ENCODE measurements around the gene C3orf38.
"Not testable (repeated sequence)": the region's sequence is repeated elsewhere in the genome, so short reads cannot be mapped to it uniquely, and the experiment has no call there.

The C3orf38 gene

DNA sequence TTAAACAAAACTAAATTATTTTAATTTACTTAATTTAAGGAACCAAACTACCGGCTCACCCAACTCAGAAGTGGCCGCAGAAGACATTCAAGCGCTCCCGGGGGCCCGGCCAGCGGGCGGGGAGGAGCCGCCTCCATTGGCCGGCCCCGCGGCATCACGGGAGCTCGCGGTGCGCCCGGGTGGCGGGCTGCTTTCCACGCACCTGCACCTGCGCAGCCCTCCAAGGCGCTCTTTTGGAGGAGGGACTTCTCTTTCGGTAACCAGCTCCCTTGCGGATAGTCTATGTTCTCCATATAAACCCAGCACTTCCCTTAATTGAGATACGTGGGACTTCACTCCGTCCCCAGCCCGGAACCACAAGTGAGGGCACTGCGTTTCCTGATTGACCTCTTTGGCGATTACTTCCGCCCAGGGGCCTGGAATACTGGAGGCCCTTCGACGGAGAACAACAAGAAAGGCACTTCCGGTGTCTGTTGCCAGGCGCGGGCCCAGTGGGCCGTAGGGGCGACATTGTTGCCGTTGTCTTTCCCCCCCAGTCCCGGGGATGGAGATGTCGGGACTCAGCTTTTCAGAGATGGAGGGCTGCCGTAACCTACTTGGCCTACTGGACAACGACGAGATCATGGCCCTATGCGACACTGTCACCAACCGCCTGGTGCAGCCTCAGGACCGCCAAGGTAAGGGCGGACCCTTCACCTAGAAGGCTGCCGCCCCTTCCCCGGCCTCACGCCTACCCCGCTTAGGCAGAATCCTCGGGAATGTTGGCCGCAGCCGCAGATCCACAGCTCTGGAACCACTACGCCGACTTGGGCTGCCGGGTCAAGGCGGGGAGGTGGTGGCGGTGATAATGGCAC lies at the start of gene C3orf38:
TSS of gene C3orf38 (plus strand) at position 451 of the 854 bp plus-strand sequence. CDS start at position 545, 94 bp downstream.
- Histone ChIP-seq H3K36me3 (ENCODE audit: insufficient read depth, low read length) (peaks cover 4% of the 10 kb centered on the region), H3K9me3 (ENCODE audit: control insufficient read depth, insufficient read depth, low read length) (no peaks in the 10 kb centered on the region), H3K4me1 (ENCODE audit: insufficient read depth, low read length) (no peaks in the 10 kb centered on the region), H3K9ac (ENCODE audit: low read depth, low read length) (peak within 1 kb of the TSS; percentile 70)

DNA sequence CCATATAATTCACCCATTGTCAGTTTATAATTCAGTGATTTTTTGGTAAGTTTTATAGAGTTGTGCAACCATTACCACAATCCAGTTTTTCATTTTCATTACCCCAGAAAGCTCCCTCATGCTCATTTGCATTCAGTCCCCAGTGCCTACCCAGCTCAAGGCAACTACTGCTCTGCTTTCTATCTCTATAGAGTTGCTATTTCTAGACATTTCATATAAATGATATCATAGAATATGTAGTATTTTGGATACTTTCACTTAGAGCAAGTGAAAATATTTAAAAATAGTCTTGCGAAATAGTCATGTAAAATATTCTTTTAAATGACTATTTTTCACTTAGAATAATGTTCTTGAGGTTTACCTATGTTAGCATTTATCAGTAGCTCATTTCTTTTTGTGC lies 48.6 kb upstream of the C3orf38 start:
- no peak overlapping the region for H3K9ac ChIP-seq (ENCODE audit: low read depth, low read length)
- no peaks in the 10 kb centered on the region for H3K36me3 ChIP-seq (ENCODE audit: insufficient read depth, low read length)

DNA sequence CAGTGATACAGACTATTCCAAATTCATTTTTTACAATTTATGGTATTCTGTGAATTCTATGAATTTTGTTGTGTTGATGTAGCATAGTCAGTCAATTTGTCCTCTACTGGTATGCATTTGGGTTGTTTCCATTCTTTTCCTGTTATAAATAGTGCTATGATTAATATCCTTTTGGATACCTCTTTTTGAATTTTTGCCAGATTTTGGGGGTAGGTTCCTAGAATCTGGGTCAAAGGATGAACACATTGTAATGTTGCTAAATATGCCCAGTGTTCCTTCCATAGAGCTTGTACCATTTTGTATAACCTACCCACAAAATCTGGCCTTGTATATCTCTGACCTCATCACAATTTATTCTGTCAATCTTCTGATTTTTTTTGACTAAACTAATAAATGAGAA lies 44.4 kb upstream of the C3orf38 start:
- Histone ChIP-seq H3K9me3 (ENCODE audit: control insufficient read depth, insufficient read depth, low read length) (no peaks in the 10 kb centered on the region), H3K36me3 (ENCODE audit: insufficient read depth, low read length) (no peaks in the 10 kb centered on the region), H3K4me1 (ENCODE audit: insufficient read depth, low read length) (no peaks in the 10 kb centered on the region), H3K9ac (ENCODE audit: low read depth, low read length) (no peak overlapping the region)

More for the DNA sequence above, 48.6 kb upstream of the C3orf38 start:
- Histone ChIP-seq H3K9me3 (ENCODE audit: control insufficient read depth, insufficient read depth, low read length) (no peaks in the 10 kb centered on the region), H3K4me1 (ENCODE audit: insufficient read depth, low read length) (no peaks in the 10 kb centered on the region)

DNA sequence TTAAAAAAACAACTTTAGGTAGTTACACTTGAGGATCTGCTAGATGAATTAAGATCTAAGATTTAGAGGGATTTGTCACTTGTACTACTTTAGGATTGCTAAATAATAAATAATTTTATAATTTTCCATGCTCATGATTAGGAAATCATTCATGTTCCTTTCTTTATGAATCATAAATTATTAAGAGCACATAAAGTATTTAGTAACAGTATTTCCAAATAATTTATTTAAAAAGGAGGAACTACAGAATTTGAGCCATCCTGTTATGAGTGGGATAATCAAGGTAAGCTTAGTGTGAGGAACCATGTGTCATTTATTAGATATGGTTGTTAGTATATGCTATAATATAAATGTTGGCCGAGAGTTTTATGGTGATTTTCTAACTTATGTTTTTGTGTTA lies 37.5 kb upstream of the C3orf38 start:
- no peak overlapping the region for H3K9ac ChIP-seq (ENCODE audit: low read depth, low read length)
- H3K36me3 ChIP-seq (ENCODE audit: insufficient read depth, low read length) = no peaks in the 10 kb centered on the region
- peaks cover 4% of the 10 kb centered on the region; the same call in 1 of the 2 replicates for H3K4me1 ChIP-seq (ENCODE audit: insufficient read depth, low read length)

DNA sequence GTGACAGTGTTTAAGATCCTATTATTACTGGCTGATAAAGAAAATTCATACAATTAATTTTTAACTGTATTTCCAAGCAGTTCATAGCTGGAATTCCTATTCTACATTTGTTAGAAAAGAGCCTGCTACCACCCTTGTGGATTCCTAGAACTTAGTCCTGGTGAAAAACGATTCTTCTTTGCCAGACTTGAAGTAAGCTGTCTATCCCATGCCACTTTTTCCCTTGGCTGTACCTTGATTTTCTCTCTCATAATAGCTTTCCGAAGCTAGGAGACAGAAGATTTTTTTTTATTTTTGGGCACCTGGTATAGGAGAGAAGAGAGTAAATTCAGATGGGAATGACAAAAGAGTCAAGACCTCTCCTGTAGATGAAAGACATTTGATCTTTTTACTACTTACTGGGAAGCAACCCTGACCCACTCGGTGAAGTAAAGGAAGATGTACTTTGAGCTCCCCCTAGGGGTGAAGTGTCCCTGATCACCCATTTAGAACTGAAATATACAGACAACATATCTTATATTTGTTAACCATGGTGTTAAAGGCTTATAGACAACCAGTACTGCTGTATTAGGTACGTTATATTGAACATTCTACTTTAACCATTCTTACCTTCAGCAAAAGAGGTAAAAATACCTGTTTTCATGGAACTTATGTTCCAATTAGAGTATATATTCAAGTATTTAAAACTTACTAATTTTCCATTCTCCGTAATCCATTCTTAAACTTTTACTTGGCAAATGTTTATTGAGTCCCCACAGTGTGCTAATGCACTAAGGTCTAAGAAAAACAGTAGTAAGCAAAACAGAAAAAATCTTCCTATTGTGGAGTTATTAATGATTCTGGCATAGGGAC lies 36.2 kb upstream of the C3orf38 start:
- H3K36me3 ChIP-seq (ENCODE audit: insufficient read depth, low read length) = no peaks in the 10 kb centered on the region
- H3K9me3 ChIP-seq (ENCODE audit: control insufficient read depth, insufficient read depth, low read length) = no peaks in the 10 kb centered on the region
- peaks cover 4% of the 10 kb centered on the region; the same call in 1 of the 2 replicates for H3K4me1 ChIP-seq (ENCODE audit: insufficient read depth, low read length)
- H3K9ac ChIP-seq (ENCODE audit: low read depth, low read length) = no peak overlapping the region

More for the DNA sequence above, 37.5 kb upstream of the C3orf38 start:
- H3K9me3 ChIP-seq (ENCODE audit: control insufficient read depth, insufficient read depth, low read length) = no peaks in the 10 kb centered on the region

- Histone ChIP-seq H3K9ac (ENCODE audit: low read depth, low read length) (no peak overlapping the region), H3K36me3 (ENCODE audit: insufficient read depth, low read length) (no peaks in the 10 kb centered on the region), H3K9me3 (ENCODE audit: control insufficient read depth, insufficient read depth, low read length) (no peaks in the 10 kb centered on the region), H3K4me1 (ENCODE audit: insufficient read depth, low read length) (peaks cover 4% of the 10 kb centered on the region; the same call in 1 of the 2 replicates)
Measured at GRCh38 chr3:88114878-88115549, 34.7 kb upstream of the C3orf38 start.

- no peaks in the 10 kb centered on the region for H3K9me3 ChIP-seq (ENCODE audit: control insufficient read depth, insufficient read depth, low read length)
- H3K36me3 ChIP-seq (ENCODE audit: insufficient read depth, low read length) = no peaks in the 10 kb centered on the region
- no peak overlapping the region for H3K9ac ChIP-seq (ENCODE audit: low read depth, low read length)
- H3K4me1 ChIP-seq (ENCODE audit: insufficient read depth, low read length) = peaks cover 4% of the 10 kb centered on the region; the same call in 1 of the 2 replicates
Measured at GRCh38 chr3:88117683-88118082, 32.1 kb upstream of the C3orf38 start.

- H3K9ac ChIP-seq (ENCODE audit: low read depth, low read length) = not testable (repeated sequence)
Measured at GRCh38 chr3:88118603-88119002, 31.2 kb upstream of the C3orf38 start.

DNA sequence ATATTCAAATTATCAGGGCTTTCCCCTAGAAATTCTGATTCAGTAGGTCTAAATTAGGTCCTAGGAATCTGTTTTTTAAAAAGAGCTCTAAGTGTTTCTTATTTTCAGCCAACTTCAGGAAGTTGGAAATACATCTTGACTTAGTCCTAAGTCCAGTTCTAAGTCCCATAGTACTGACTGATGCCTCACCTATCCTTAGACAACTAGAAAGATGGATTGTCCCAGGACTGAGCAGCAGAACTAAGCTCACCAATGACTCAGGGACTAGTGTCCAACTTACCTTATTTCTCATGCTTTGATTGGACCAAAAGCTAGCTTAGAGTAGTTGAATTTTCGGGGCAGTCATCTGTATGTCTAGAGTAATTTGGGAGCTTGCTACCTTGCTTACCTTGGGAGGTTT lies 26.2 kb upstream of the C3orf38 start:
- H3K9me3 ChIP-seq (ENCODE audit: control insufficient read depth, insufficient read depth, low read length) = no peaks in the 10 kb centered on the region
- H3K4me1 ChIP-seq (ENCODE audit: insufficient read depth, low read length) = no peaks in the 10 kb centered on the region
- no peak overlapping the region for H3K9ac ChIP-seq (ENCODE audit: low read depth, low read length)
- no peaks in the 10 kb centered on the region for H3K36me3 ChIP-seq (ENCODE audit: insufficient read depth, low read length)

More at GRCh38 chr3:88118603-88119002, 31.2 kb upstream of the C3orf38 start:
- not testable (repeated sequence) for H3K4me1 ChIP-seq (ENCODE audit: insufficient read depth, low read length); H3K9me3 ChIP-seq (ENCODE audit: control insufficient read depth, insufficient read depth, low read length); H3K36me3 ChIP-seq (ENCODE audit: insufficient read depth, low read length)

DNA sequence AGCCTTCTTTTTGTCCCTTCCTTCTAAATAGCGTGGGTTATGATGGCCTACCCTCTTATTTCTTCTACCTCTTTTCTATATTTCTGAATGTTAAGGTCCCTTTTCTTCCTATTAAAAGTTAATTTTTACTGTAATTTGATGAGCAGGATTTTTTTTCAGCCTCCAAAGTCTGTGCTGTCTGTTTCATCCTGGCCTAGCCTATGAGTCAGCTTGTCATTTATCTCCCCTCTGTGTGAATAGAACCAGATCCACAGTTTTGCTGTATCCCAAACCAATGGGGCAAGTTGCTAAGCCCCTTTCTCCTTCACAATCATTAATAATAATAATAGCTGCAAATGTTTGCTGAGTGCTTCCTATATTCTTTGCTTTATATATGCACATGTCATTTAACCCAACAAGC lies 18.1 kb upstream of the C3orf38 start:
- Histone ChIP-seq H3K4me1 (ENCODE audit: insufficient read depth, low read length) (no peaks in the 10 kb centered on the region), H3K9ac (ENCODE audit: low read depth, low read length) (no peak overlapping the region), H3K9me3 (ENCODE audit: control insufficient read depth, insufficient read depth, low read length) (no peaks in the 10 kb centered on the region), H3K36me3 (ENCODE audit: insufficient read depth, low read length) (no peaks in the 10 kb centered on the region)

GRCh38 chr3:88132894-88133293 lies 16.9 kb upstream of the C3orf38 start:
- Histone ChIP-seq H3K36me3 (ENCODE audit: insufficient read depth, low read length) (no peaks in the 10 kb centered on the region), H3K4me1 (ENCODE audit: insufficient read depth, low read length) (no peaks in the 10 kb centered on the region), H3K9me3 (ENCODE audit: control insufficient read depth, insufficient read depth, low read length) (no peaks in the 10 kb centered on the region), H3K9ac (ENCODE audit: low read depth, low read length) (no peak overlapping the region)

- no peak overlapping the region for H3K9ac ChIP-seq (ENCODE audit: low read depth, low read length)
- no peaks in the 10 kb centered on the region for H3K36me3 ChIP-seq (ENCODE audit: insufficient read depth, low read length)
- no peaks in the 10 kb centered on the region for H3K9me3 ChIP-seq (ENCODE audit: control insufficient read depth, insufficient read depth, low read length)
- no peaks in the 10 kb centered on the region for H3K4me1 ChIP-seq (ENCODE audit: insufficient read depth, low read length)
Measured at GRCh38 chr3:88133711-88134263, 16.0 kb upstream of the C3orf38 start.

- H3K9me3 ChIP-seq (ENCODE audit: control insufficient read depth, insufficient read depth, low read length) = no peaks in the 10 kb centered on the region
- H3K4me1 ChIP-seq (ENCODE audit: insufficient read depth, low read length) = peaks cover 5% of the 10 kb centered on the region; the same call in 1 of the 2 replicates
- H3K36me3 ChIP-seq (ENCODE audit: insufficient read depth, low read length) = no peaks in the 10 kb centered on the region
- no peak overlapping the region for H3K9ac ChIP-seq (ENCODE audit: low read depth, low read length)
Measured at GRCh38 chr3:88137836-88138235, 11.9 kb upstream of the C3orf38 start.

Data from ES-I3 (cell line).